ENCODE measurements around the gene NPLOC4.
"Not testable (repeated sequence)": the region's sequence is repeated elsewhere in the genome, so short reads cannot be mapped to it uniquely, and the experiment has no call there.

The NPLOC4 gene

DNA sequence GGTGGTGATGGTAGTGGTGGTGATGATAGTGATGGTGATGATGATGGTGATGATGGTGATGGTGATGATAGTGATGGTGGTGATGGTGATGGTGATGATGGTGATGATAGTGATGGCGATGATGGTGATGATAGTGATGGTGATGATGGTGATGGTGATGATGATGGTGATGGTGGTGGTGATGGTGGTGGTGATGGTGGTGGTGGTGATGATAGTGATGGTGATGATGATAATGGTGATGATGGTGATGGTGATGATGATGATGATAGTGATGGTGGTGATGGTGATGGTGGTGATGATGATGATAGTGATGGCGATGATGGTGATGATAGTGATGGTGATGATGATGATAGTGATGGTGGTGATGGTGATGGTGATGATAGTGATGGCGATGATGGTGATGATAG, 104.9 kb downstream of the NPLOC4 start:
- not testable (repeated sequence) for DNase-seq

DNA sequence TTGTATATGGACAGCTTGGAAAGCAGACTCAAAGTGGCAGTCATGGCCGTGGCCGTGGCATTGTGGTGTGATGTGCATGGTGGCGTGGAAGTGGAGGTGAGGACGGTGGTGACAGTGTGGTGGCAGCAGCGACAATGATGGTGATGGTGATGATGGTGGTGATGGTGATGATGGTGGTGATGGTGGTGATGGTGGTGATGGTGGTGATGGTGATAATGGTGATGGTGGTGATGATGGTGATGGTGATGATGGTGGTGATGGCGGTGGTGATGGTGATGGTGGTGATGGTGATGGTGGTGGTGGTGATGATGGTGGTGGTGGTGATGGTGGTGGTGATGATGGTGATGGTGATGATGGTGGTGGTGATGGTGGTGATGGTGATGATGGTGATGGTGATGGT, 105.9 kb downstream of the NPLOC4 start:
- not testable (repeated sequence) for DNase-seq

DNA sequence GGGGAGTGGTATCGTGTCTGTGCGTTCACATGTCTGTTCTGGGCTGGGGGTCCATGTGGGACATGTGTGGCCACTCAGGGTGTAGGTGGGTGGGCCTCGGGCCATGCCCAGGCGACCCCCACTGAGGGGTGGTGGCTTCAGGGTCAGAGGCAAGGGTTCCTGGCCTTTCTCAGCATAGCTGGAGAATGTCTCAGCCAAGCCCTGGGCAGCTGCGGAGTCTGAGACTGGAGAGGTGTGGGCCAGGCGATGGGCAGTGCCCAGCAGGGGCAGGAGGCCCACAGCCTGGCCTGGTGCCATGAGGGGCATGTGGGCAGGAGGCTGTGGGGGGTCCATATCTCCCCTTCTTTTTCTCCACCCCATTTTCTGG, 107.5 kb downstream of the NPLOC4 start:
- no peak for DNase-seq

DNA sequence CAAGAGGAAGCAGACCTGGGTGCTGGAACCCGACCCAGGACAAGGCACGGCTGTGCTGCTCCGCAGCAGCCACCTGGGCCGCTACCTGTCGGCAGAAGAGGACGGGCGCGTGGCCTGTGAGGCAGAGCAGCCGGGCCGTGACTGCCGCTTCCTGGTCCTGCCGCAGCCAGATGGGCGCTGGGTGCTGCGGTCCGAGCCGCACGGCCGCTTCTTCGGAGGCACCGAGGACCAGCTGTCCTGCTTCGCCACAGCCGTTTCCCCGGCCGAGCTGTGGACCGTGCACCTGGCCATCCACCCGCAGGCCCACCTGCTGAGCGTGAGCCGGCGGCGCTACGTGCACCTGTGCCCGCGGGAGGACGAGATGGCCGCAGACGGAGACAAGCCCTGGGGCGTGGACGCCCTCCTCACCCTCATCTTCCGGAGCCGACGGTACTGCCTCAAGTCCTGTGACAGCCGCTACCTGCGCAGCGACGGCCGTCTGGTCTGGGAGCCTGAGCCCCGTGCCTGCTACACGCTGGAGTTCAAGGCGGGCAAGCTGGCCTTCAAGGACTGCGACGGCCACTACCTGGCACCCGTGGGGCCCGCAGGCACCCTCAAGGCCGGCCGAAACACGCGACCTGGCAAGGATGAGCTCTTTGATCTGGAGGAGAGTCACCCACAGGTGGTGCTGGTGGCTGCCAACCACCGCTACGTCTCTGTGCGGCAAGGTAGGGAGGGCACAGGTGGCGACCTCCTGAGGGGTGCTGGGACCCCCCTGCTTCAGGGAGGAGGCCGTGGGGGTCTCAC, 108.1 kb downstream of the NPLOC4 start:
- no peak for DNase-seq

DNA sequence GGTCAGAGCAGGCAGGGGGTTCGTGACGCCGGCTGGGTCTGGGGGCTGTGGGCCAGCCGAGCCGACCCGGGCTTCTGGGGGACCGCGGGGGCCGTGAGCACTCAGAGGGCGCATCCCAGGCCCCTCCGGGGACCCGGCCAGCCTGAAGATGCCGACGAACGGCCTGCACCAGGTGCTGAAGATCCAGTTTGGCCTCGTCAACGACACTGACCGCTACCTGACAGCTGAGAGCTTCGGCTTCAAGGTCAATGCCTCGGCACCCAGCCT, 108.6 kb downstream of the NPLOC4 start:
- DNase-seq: no peak

DNA sequence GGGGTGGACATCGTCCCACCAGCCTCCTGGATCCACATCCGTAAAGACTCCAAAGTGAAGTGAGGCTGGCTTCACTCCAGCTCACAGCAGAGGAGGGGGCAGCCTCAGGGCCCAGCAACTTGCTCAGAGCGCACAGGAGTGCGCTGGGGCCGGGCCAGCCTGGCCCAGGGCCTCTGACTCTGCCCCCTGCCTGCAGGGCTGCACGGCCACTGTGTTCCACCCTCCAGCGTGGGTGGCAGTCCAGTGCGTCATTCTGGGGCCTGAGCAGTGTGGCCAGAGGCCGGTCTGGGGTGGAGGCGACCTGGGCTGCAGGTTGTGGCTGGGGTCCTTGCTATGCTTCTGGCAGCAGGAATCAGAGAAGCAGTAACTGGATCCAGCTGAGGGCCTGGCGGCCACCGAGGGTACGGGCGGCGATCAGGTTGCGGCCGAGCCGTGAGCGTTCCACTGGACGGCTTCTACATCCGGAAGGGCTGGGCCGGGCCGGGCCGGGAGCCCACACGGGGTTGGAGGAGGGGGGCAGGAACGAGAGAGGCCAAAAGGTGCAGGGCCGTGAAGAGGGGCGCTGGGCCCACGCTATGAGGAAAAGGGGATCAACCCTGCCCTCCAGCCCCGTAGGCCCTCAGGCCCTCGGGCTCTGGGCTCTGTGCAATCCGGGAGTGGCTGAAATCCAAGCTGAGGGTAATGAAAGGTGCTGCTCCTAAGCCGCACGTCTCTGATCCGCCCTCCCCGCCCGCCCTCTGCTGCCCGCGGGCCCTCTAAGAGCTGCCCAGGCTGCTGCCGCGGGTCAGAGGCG, 109.1 kb downstream of the NPLOC4 start, which contains the start of gene FSCN2:
FSCN2 (plus strand) TSS at position 787 of the 793 bp plus-strand sequence. CDS start 155 bp downstream, outside the sequence.
- DNase-seq: no peak

DNA sequence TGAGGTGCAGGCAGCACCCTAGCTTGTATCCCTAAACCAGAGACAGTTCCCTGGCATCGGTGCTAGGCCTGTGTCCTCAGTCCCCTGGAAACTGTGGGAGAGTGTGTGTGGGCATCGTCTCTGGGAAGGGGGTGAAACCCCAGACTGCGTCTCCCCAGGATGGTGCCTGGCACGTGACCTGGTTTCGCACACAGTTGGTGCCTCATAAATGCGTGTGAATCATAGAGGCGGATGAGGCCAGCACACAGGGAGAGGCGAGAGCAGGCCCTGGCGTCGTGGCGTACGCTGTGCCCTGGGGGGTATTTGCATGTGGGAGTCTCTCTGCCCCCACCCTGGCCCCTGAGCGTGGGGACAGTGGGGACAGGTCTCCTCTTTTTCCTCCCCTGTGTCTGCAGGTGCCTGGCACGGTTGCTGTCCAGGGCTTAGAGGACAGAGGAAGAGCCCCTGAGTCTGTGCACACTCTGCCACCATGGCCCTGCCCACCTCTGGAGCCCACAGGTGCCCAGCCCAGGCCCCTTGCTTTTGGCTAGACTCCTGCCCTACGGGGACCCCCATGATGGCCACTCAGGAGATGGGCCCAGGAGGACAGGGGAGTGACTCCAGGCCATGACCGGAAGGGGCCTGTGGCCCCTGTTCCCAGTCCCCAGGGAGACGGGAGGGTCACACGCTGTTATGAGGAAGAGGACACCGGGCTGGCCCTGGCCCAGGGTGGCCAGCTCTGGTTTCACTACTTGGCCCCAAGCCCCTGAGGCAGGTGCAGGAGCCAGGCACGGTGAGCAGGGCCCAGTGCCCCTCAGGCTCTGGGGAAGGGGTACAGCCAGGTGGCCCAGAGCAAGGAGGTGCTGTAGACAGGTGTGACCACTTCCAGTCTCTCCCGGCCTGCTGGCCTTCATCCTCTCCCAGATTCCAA, 110.0 kb downstream of the NPLOC4 start:
- DNase-seq: no peak

DNA sequence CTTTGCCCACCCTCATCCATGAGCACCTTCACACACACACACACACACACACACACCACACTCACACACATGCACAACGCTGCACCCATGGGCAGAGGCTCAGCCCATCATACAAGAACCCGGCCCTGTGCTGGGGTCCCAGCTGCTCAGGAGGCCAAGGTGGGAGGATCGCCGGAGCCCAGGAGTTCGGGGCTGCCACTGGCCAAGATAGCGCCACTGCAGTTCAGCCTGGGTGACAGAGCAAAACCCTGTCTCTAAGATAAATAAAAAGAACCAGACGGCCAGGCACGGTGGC, 112.1 kb downstream of the NPLOC4 start:
- DNase-seq: no peak

DNA sequence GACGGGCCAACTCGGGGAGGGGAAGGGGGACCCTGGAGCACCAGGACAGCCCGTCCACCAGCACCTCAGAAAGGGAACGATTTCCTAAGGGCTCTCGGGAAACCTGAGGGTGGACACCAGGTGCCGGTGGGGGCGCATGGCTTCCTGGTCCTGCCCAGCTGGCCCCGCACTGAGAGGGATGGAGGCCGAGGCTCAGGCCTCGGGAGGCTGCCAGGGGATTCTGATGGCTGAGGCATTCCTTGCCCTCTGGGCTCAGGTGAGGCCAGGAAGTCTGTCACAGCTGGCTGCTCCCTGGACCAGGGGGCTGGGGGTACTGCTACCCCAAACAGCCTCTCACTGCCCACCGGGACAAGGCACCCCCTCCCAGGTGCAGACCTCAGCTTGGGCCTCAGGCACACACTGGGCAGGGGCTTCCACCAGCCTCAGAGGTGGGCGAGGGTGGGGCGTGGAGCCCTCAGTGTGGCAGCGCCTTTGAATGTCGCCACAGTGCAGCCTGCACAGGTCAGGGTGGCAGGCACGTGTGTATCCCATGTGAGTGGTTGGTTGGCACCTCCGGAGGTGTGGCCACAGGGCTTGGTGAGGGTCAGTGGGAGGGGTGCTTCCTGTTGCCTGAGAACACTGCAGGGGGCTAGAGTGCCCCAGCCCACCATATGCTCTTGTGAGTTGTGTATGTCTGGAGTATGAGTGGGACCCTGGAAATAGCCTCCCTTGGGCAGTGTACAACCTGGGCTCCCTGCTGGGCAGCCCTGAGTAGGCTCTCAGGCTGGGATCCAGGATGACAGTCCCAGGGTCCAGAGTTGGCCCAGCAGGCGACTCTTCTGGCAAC, 112.7 kb downstream of the NPLOC4 start:
- DNase-seq: no peak

DNA sequence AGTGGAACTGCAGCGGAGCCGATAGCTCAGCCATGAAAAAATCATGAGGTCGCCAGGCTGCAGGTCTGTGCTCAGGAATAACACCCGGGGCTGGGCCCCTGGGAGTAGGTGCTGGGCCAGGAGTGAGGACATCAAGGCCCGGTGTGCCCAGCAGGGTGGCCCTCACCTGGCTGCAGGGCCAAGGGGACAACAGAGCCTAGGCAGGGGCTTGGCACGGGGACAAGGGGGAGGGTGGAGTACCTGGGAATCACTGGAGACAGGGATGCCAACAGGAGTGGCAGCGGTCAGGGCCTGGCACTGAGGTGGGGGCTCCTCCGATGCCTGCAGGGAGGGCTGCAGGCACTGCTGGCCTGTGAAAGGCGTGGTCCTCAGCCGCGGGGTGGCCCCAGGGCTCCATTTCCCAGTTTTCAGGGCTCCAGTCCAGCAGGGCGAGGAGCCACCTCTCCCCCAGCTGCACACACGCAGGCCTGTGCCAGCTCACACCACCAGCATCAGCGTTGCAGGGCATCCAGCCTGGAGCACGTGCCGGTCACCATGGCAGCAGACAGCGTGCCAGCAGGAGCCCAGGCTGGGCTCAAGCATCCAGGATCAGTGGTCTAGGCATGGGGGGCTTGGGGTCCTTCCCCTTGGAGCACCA, 113.4 kb downstream of the NPLOC4 start:
- DNase-seq: no peak

DNA sequence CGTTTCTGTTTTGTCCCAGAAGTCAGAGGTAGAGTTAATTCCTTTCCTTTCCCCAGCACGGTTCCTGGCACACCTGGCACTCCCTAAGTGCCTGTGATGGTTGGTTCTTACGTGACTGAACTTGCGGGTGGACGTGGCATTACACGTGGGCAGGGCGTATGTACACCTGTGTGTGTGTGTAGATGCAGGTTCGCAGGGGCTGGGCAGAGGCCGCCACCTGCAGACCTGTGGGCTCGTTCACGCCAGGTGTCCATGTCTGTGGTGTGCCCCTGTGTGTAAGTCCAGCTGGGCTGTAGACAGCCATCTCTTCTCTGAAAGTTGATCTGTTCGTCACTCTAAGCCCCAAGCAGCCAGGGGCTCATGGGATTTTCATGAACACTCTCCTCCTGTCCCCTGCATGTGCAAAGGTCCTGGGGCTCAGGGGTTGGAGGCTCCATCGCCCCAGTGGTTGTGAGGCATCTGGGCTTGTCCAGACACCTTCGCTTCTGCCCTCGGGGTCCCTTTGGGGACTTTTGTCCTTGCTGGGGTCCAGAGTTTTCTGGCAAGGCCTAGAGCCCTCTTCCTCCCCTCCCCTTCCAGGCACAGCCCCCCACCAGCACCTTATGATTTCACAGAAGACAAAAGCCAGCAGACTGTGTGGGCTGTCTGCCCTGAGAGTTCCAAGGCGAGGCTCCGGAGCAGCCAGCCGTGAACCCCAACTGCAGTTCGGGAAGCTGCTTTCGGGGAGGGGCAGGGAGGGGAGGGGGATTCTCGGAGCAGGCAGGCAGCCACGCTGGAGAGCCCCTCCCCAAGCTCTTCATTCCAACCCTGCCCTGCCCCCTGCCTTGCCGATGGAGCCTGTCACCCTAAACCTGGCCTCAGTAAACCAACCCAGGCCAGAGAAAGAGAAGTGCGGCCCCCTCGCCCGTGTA, 114.2 kb downstream of the NPLOC4 start:
- peak; percentile 71 for DNase-seq

DNA sequence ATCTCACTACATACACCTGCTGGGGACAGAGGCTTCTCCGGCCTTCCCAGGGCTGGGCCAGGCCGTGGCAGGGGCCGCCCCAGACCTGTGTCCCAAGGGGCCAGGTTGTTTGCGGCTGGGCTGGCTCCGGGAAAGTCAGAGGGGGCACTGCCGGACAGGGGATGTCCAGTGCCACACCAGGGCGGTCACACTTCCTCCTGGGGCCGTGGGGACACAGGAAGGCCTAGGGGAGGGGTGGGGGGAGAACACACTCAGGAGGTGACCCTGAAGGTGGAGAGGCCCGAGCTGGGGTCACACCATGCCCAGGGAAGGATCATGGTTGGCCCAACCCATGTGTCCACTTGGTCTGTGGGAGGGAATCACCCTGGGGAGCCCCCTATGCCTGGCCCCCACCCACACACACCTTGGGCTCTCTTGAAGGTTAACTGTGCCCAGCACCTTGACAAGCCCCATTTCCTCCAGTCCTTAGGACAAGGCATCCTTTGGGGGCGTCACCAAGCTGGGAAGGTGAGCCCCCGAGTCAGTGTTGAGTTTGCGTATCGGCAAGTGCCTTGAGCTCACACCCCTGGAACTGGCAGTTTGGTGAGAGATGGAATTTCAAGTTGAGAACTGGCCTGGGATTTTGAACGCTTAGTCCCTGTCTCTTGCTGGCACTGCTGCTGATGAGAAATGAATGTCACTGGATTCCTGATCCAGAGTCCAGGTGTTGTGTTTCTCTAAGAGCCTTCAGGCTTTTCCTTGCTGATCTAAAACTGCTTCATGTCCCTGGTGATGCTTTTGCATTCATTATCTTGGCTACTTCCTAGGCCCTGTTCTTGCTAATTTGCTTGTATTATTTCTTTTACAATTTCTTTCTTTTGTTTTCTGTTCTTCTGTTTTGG, 116.7 kb downstream of the NPLOC4 start:
- no peak for DNase-seq

DNA sequence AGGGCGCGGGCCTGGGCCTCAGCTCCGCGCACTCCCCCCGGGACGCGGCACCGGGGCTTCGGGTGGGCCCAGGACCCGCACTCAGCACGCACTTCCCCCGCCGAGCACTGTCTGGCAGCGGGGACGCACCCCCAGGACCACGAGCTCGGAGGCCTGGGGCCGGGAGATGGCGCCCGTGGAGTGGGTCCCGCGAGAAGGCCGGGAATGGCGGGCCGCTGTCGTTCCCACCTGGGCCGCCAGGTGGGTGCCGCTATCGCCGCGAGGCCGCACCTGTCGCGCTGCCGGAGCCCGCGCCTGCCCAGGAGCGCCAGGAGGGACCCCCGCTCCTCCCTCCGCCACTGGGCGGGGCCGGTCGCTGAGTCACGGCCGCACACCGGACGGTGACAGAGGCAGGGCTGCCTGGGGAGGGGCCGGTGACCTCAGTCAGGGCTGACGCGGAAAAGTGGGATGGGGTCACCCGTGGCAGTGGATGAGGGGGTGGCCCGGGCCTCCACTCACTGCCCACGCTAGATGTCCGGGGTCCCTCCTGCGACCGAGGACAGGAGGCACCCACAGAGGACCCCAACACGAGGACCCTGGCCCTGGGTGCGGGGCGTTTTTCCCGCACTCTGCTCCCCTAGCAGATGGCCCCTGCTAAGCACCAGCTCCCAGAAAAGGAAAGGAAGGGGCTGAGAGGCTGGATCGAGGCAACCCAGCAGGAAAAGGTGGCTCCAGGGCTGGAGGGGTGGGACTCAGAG, 117.5 kb downstream of the NPLOC4 start:
- no peak for DNase-seq

DNA sequence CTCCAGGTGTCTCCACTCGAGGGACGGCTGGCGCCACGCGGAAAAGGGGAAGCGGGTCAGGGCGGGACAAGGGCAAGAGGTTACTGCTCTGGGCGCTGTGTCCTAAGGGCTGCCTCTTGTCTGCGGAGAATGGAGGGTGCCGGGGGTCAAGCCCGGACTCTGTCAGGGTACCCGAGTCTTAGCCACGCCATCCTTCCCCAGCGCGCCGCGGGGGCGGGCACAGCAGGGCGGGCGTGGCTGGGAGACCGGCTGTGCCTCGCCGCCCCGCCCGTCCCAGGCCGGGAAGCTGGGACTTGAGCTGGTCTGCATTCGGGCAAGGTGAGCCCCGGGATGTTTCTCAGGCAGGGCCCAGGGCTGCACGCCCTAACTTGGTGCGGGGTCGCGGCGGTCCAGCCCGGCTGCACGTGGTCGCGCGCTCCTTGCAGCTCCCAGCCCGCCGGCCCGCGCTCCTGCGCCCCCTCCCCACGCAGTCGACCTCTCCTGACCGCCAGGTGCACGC, 118.1 kb downstream of the NPLOC4 start:
- no peak for DNase-seq

DNA sequence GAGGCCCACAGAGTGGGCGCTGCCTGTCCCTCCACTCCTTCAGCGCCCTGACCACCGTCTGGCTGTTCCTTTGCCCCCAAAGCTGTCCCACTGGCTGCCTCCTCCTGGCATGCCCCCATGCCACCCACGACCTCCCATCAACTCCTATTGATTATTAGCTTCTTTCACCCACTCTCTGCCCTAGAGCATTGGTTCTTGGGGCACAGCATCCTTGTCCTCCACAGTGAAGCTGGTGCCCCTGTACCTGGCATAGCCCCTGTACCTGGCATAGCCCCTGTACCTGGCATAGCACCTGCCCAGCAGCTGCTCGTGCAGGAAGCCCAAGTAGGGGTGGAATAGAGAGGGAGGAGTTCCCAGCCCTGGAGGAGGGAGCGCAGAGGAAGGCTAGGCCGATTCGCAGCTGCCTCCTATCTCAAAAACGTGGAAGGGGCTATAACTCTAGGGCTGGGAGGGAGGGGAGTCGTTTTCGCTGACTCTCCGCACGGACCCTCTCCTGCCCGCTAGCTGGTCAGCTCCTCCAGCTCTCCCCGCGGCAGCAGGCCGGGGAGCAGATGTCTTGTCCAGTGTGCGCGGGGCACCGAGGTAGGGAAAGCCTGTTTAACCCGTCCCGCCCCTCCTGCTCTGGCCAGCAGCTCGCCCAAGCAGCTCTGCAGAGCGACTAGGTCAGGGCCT, 118.7 kb downstream of the NPLOC4 start:
- no peak for DNase-seq

DNA sequence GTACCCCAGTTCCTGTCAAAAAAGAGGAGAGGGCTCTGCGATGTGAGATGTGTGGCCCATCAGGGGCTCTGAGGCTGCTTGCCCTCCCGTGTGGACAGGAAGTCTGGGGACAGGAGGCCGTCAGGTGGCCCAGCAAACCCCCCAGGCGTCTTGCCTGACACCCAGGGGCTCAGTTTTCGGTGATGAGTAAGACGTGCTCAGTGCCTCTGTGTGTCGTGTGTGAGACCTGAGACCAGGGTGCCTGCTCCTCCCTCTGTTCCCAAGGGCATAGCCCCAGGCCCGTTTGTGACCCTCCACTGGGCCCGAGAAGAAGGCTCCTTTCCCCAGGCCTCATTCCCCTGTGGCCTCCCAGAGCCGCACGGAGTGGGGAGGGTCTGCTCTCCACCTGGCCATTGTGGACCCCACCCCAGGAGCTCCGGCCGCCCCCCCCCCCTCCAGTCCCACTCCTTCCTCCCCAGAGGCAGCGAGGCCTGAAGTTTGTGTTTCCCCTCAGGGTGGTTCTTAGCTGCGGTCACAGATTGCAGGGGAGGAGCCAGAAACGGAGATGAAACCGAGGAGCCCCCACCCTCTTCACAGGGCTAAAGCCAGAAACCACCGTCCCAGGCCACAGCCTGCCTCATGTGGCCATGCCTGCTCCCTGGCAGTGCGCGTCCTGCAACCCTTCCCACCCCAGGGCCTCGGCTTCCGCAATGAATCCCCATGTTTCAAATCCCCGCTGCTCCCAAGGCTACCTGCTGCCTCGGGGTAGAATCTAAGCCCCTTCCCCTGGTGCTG, 119.4 kb downstream of the NPLOC4 start:
- DNase-seq: no peak

DNA sequence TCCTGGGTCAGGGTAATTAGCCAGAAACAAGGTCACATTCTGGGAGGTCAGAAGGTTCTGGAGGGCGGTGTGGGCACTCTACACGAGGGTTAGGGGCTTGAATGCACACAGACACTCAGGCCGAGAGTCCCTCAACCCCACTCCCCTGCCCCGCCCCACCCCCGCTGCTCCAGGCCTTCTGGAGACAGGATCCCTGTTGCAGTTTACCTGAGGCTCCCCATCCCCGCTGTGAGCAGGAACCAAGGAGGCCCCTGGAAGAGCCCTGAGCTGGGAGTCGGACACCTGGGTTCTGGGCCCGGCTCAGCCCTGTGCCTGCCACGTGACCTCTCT, 119.9 kb downstream of the NPLOC4 start:
- DNase-seq: no peak

DNA sequence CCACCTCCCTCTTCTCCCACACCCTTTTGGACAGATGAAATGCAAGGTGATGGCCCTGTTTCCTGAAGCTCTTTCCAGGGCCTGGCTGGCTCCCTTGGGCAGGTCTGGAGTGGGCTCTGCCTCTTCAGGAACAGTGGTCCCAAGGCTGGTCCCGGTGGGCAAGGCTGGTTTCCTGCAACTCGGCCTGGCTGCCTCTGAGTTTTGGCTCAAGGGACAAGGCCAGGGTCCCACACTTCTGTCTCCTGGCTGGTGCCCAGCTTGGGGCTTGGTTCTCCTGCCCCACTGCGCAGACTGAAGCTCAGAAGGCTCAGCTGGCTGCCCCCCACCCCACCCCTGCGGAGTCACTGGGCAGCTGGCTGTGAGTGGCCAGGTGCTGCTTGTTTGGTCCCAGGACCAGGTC, 120.5 kb downstream of the NPLOC4 start:
- no peak for DNase-seq

All from hematopoietic multipotent progenitor cell treated with erythropoietin and hydrocortisone succinate and interleukin-3 and kit ligand, for 6 days (in vitro differentiated cells).